ENCODE measurements around the gene SURF2. TPM values are rescaled to one million over a fixed set of nuclear protein-coding genes. Genes with fewer than 3 reads are reported as not detected.

SURF2 gene
- total and polyA plus RNA-seq, 4 donors, result 10.7 to 36.9 (median 28.3) TPM

DNA sequence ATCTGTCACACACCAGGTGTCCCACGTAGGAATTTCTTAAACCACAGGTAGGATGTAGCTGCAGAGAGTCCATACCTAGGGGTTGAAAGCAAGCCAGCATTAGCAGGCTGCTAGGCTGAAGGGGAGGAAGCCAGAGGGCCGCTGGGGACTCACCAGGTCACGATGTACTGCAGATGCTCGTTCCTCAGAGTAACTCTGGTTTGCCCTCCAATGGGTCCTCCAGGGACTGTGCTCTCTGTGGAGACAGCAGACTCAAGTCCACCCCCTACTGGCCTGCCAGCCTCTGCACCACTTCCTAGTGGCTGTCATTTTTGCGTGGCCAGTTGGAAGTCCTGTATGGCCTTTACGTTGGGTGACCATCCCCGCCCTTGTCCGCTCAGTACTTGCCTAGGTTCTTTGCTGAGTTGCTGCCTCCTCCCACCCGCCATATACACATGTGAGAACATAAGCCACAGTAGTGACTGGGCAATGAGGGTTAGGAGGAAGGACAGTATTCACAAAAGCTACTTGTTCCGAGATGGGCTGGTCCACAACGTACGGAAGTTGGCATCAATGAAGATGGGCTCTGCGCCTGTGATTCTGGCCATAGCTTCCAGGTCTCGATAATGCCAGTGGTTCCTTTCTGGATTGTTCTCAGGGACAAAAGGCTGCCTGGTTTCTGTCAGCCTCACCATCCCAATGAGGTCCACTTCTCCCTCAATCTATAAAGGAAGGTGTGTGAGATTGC is 4.3 kb upstream of the SURF2 start:
- H3K36me3 ChIP-seq (ENCODE audit: control insufficient read depth, insufficient read depth, low read length), result peaks cover 50% of the 10 kb centered on the region
- H3K27me3 ChIP-seq (ENCODE audit: control insufficient read depth, insufficient read depth, low read length), result no peaks in the 10 kb centered on the region
- peaks cover 32% of the 10 kb centered on the region for H3K4me1 ChIP-seq (ENCODE audit: control insufficient read depth, insufficient read depth, low read length)
- WGBS (ENCODE audit: insufficient coverage), result 77% methylated on average over 13 of the region's 14 CpGs
- H3K4me3 ChIP-seq (ENCODE audit: low read depth, low read length), result no peak overlapping the region
- H3K9me3 ChIP-seq (ENCODE audit: control insufficient read depth, insufficient read depth, low read length), result no peaks in the 10 kb centered on the region
- no peak overlapping the region for H3K27ac ChIP-seq (ENCODE audit: low read depth, low read length)
- DNase-seq (ENCODE audit: low read depth in 4 of 6, low spot score in 6 of 6), result no peak

DNA sequence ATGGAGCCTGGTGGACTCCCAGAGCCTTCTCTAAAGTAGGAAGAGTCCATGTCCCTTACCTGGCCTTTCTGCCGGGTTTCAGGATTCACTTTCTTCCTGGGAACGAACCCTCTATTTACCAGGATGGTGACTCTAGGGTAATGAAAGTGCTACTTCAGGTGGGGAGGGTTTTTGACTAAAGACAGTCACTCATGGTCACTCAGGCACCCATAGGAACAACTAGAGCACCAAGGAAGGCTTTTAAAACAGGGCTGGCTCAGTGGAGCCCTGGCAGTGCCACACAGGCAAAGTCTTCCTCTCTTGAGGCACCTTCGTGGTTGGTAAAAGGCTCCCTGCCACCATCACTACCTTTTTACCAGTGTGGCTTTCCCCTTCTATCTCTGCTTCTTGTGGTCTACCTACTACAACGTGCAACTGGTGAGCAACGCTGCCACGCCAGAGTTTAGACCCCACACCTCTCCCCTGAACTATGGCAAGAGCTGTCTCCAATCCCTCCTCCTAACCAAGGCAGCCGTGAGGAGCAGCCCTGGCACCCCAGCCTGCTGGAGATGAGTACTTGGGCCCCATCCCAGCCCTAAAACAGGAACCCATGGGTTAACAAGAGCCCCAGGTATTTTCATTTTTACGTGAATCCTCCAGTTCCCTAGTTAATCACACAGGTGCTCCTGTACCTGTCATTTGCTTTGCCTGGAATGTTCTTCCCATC is 3.6 kb upstream of the SURF2 start:
- H3K27me3 ChIP-seq (ENCODE audit: control insufficient read depth, insufficient read depth, low read length), result no peaks in the 10 kb centered on the region
- no peak overlapping the region for H3K27ac ChIP-seq (ENCODE audit: low read depth, low read length)
- no peaks in the 10 kb centered on the region for H3K9me3 ChIP-seq (ENCODE audit: control insufficient read depth, insufficient read depth, low read length)
- WGBS (ENCODE audit: insufficient coverage), result 80% methylated on average over 6 of the region's 8 CpGs
- peaks cover 55% of the 10 kb centered on the region for H3K36me3 ChIP-seq (ENCODE audit: control insufficient read depth, insufficient read depth, low read length)
- DNase-seq (ENCODE audit: low read depth in 4 of 6, low spot score in 6 of 6), result no peak
- H3K4me3 ChIP-seq (ENCODE audit: low read depth, low read length), result no peak overlapping the region
- H3K4me1 ChIP-seq (ENCODE audit: control insufficient read depth, insufficient read depth, low read length), result peaks cover 38% of the 10 kb centered on the region

DNA sequence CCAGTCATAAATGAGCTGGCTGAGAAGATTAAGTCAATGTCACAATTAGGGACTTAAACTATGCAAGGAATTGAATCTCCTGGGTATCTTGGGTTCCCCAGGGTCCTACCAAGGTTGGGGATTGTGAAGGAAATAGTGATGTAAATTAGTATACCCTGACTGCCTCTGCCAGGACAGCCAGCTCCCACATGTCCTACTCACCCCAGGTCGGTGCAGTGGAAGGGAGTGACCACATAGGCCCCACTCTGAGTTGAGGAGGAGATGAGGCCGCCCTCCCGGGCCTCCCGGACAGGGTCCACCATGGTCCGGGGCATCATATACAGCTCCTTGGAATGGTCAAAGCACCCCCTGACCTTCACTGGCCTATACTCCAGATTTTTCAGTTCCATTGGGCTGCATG is 2.8 kb upstream of the SURF2 start:
- 86% methylated on average over 5 of the region's 5 CpGs for WGBS (ENCODE audit: insufficient coverage)
- no peak for DNase-seq (ENCODE audit: low read depth in 4 of 6, low spot score in 6 of 6)
- Histone ChIP-seq H3K27ac (ENCODE audit: low read depth, low read length) (no peak overlapping the region), H3K9me3 (ENCODE audit: control insufficient read depth, insufficient read depth, low read length) (no peaks in the 10 kb centered on the region), H3K36me3 (ENCODE audit: control insufficient read depth, insufficient read depth, low read length) (peaks cover 61% of the 10 kb centered on the region), H3K4me1 (ENCODE audit: control insufficient read depth, insufficient read depth, low read length) (peaks cover 41% of the 10 kb centered on the region), H3K27me3 (ENCODE audit: control insufficient read depth, insufficient read depth, low read length) (no peaks in the 10 kb centered on the region), H3K4me3 (ENCODE audit: low read depth, low read length) (no peak overlapping the region)

DNA sequence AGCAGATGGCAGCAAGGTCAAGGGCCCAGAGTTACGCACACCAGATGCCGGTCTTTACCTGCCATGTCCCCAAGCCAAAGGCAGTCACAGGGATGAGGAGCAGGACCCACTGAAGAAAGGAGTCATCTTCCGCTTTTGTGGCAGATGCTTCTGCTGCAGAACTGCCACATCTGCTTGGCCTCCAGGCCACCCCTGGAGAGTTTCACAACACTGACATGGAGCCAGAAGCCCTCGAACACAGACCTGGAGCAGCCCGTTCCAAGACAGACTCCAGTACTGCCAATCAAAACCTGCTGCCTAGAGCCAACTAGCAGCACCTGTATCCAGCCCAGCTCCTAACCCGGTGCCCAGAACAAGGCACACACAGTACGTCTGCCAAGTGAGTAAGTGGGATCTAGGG is 1.6 kb upstream of the SURF2 start:
- Histone ChIP-seq H3K9me3 (ENCODE audit: control insufficient read depth, insufficient read depth, low read length) (no peaks in the 10 kb centered on the region), H3K4me3 (ENCODE audit: low read depth, low read length) (no peak overlapping the region), H3K4me1 (ENCODE audit: control insufficient read depth, insufficient read depth, low read length) (peaks cover 43% of the 10 kb centered on the region), H3K36me3 (ENCODE audit: control insufficient read depth, insufficient read depth, low read length) (peaks cover 68% of the 10 kb centered on the region), H3K27ac (ENCODE audit: low read depth, low read length) (no peak overlapping the region), H3K27me3 (ENCODE audit: control insufficient read depth, insufficient read depth, low read length) (no peaks in the 10 kb centered on the region)
- DNase-seq (ENCODE audit: low read depth in 4 of 6, low spot score in 6 of 6), result no peak
- WGBS (ENCODE audit: insufficient coverage), result 89% methylated on average over 7 of the region's 7 CpGs

DNA sequence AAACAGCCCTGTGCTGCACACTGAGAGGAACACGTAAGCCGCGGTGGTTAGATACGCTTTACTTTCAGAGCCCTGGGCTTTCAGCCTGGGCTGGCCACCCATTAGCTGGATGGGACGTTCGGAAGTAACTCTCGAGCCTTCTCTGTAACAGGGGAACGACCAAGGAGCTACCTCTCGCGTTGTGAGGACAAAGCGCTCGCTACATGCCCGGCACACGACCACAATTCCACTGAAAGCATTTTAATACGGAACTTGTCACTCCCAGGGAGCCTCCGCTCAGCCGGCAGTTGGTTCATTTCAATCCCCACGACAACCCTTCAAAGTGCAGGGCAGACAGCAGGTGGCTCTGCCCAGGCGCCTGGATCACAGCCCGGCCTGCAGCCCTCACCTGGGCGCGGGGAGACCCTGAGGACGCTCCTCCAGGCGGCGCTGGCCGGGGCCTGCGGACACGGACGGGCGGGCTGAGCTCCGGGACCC is 431 bp upstream of the SURF2 start:
- Histone ChIP-seq H3K27me3 (ENCODE audit: control insufficient read depth, insufficient read depth, low read length) (no peaks in the 10 kb centered on the region), H3K36me3 (ENCODE audit: control insufficient read depth, insufficient read depth, low read length) (peaks cover 69% of the 10 kb centered on the region), H3K4me1 (ENCODE audit: control insufficient read depth, insufficient read depth, low read length) (peaks cover 44% of the 10 kb centered on the region), H3K27ac (ENCODE audit: low read depth, low read length) (no peak overlapping the region), H3K4me3 (ENCODE audit: low read depth, low read length) (peak overlapping the region; percentile 62), H3K9me3 (ENCODE audit: control insufficient read depth, insufficient read depth, low read length) (no peaks in the 10 kb centered on the region)
- DNase-seq (ENCODE audit: low read depth in 4 of 6, low spot score in 6 of 6), result no peak
- under 1% methylated on average over 31 of the region's 31 CpGs for WGBS (ENCODE audit: insufficient coverage)

DNA sequence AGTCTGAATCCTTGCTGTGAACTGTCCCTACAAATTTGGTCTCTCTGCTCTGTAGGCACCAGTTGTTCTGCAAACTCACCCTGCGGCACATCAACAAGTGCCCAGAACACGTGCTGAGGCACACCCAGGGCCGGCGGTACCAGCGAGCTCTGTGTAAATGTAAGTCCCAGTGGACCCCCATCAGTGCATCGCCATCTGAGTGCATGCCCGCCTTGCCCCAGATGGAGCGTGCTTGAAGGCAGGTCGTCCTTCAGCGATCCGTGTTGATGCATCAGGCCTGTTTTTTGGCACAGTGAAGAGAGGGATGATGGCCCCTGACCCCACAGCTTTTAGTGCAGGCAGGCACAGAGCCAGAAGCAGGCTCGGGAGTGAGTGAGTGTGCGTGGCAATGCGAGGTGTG is 1.3 kb downstream of the SURF2 start:
- H3K4me3 ChIP-seq (ENCODE audit: low read depth, low read length), result peak overlapping the region; percentile 68

DNA sequence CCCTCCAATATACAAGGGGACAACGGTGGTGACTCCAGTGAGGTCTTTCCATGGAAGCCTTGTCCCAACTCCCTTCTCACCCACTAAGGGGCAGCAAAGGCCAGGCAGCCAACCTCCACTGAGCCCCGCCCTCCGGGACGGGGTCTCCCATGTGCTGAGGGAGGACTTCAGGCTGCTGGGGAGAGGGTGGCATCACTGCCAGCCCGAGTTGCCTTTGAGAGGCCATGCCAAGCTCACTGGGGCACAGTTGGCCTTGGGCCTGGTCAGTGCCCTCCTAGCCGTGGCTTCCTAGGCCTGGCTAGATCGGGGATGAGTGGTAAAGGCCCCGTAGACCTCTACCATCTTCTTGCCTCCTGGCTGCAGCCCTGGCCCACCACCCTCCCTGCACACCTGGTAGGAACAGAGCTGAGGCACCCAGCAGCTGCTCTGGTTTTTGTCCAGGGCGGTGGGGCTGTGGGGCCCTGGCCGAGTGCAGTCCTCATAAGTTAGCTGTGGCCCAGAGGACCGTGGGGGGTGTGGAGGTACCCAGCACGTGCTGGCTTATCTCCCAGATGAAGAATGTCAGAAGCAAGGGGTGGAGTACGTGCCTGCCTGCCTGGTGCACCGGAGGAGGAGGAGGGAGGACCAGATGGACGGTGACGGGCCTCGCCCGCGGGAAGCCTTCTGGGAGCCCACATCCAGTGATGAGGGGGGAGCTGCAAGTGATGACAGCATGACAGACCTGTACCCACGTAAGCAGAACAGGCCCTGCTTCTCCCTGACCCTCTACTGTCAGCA is 3.2 kb downstream of the SURF2 start:
- peaks cover 44% of the 10 kb centered on the region for H3K4me1 ChIP-seq (ENCODE audit: control insufficient read depth, insufficient read depth, low read length)
- 77% methylated on average over 17 of the region's 20 CpGs for WGBS (ENCODE audit: insufficient coverage)
- H3K4me3 ChIP-seq (ENCODE audit: low read depth, low read length), result no peak overlapping the region
- no peaks in the 10 kb centered on the region for H3K9me3 ChIP-seq (ENCODE audit: control insufficient read depth, insufficient read depth, low read length)
- H3K27ac ChIP-seq (ENCODE audit: low read depth, low read length), result no peak overlapping the region
- peaks cover 76% of the 10 kb centered on the region for H3K36me3 ChIP-seq (ENCODE audit: control insufficient read depth, insufficient read depth, low read length)
- DNase-seq (ENCODE audit: low read depth in 4 of 6, low spot score in 6 of 6), result peak in 1 of 6 donors; percentile 14
- no peaks in the 10 kb centered on the region for H3K27me3 ChIP-seq (ENCODE audit: control insufficient read depth, insufficient read depth, low read length)

More for the DNA sequence above, 1.3 kb downstream of the SURF2 start:
- no peaks in the 10 kb centered on the region for H3K27me3 ChIP-seq (ENCODE audit: control insufficient read depth, insufficient read depth, low read length)
- H3K36me3 ChIP-seq (ENCODE audit: control insufficient read depth, insufficient read depth, low read length), result peaks cover 71% of the 10 kb centered on the region
- H3K27ac ChIP-seq (ENCODE audit: low read depth, low read length), result no peak overlapping the region
- no peaks in the 10 kb centered on the region for H3K9me3 ChIP-seq (ENCODE audit: control insufficient read depth, insufficient read depth, low read length)
- DNase-seq (ENCODE audit: low read depth in 4 of 6, low spot score in 6 of 6), result no peak
- H3K4me1 ChIP-seq (ENCODE audit: control insufficient read depth, insufficient read depth, low read length), result peaks cover 44% of the 10 kb centered on the region
- 87% methylated on average over 14 of the region's 14 CpGs for WGBS (ENCODE audit: insufficient coverage)

DNA sequence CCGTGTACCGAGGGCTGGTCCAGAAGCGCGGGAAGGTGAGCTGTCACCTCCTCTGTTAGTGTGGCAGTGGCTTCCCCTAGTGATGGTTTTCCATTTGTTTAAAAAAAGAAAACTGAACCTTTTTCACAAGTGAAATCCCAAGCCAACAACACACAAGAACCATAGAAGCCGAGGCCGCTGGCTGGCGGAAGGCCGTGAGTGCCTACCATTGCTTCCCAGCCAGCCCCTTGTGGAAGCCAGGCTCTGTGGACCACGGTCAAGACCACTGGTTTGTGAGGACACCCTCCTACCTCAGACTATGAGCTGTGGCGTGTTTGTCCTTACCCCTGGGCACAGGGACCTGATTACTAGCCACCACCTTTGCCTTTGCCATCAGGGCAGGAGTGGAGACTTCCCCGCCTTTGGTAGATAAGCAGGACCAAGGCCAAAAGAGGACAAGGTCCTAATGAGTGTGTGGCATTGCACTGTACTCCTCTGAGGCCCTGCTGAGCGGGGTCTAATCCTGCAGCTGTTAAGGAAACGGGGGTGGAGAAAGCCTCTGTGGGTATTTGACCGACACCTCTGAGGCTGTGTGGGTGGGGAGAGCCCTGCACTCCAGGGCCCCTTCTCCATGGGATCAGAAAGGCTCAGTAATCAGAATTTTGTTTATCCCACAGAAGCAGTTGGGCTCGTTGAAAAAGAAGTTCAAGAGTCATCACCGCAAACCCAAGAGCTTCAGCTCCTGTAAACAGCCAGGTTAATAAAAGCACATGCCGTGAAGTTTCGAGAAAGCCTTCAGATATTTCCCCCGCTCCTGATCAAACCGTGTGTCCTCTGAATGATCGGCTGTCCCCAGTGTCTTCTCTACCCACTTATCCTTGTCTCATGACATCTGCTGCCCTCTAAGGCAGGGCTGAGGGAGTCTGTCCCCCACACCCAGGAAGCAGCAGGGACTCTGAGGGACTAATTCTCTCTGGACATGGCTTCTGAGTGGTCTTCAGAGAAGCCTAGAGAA is 4.3 kb downstream of the SURF2 start:
- DNase-seq (ENCODE audit: low read depth in 4 of 6, low spot score in 6 of 6), result no peak
- H3K9me3 ChIP-seq (ENCODE audit: control insufficient read depth, insufficient read depth, low read length), result no peaks in the 10 kb centered on the region
- H3K4me3 ChIP-seq (ENCODE audit: low read depth, low read length), result no peak overlapping the region
- H3K27me3 ChIP-seq (ENCODE audit: control insufficient read depth, insufficient read depth, low read length), result no peaks in the 10 kb centered on the region
- 85% methylated on average over 17 of the region's 21 CpGs for WGBS (ENCODE audit: insufficient coverage)
- H3K36me3 ChIP-seq (ENCODE audit: control insufficient read depth, insufficient read depth, low read length), result peaks cover 82% of the 10 kb centered on the region
- no peak overlapping the region for H3K27ac ChIP-seq (ENCODE audit: low read depth, low read length)
- H3K4me1 ChIP-seq (ENCODE audit: control insufficient read depth, insufficient read depth, low read length), result peaks cover 34% of the 10 kb centered on the region

Data from spinal cord (tissue), 10 donors.